Activated CD4-positive, alpha-beta T cell treated with anti-CD3 and anti-CD28 coated beads, Interleukin-2, amount 50 U/mL, for 1 hour (primary cell): ENCODE data around the gene DENND1A.
"Not testable (repeated sequence)": the region's sequence is repeated elsewhere in the genome, so short reads cannot be mapped to it uniquely, and the experiment has no call there.

Experiments used
- DNase-seq: peaks from one replicate; pipeline ENCODE4 v3.0.0-alpha.2; 2020

Gene DENND1A

GRCh38 chr9:123400926-123401503 is 528.9 kb downstream of the DENND1A start:
- DNase-seq = no peak

- no peak for DNase-seq
Observed at GRCh38 chr9:123399803-123400378, 530.0 kb downstream of the DENND1A start.

- DNase-seq = not testable (repeated sequence)
Observed at GRCh38 chr9:123398938-123399337, 531.0 kb downstream of the DENND1A start.

- DNase-seq = no peak
Observed at GRCh38 chr9:123397975-123398374, 532.0 kb downstream of the DENND1A start.

GRCh38 chr9:123395689-123396511 is 534.0 kb downstream of the DENND1A start:
- DNase-seq = no peak

GRCh38 chr9:123395276-123395688 is 534.6 kb downstream of the DENND1A start:
- no peak for DNase-seq

- no peak for DNase-seq
Observed at GRCh38 chr9:123394291-123395235, 535.4 kb downstream of the DENND1A start.

GRCh38 chr9:123392802-123393201 is 537.1 kb downstream of the DENND1A start:
- DNase-seq = no peak

- no peak for DNase-seq
Observed at GRCh38 chr9:123391946-123392345, 538.0 kb downstream of the DENND1A start.

- DNase-seq = no peak
Observed at GRCh38 chr9:123391233-123391632, 538.7 kb downstream of the DENND1A start.

GRCh38 chr9:123390337-123391135 is 539.4 kb downstream of the DENND1A start:
- no peak for DNase-seq

- DNase-seq = no peak
Observed at GRCh38 chr9:123389698-123390097, 540.2 kb downstream of the DENND1A start.

- DNase-seq = no peak
Observed at GRCh38 chr9:123389070-123389469, 540.9 kb downstream of the DENND1A start.

- DNase-seq = no peak
Observed at GRCh38 chr9:123387686-123388085, 542.2 kb downstream of the DENND1A start.

- no peak for DNase-seq
Observed at GRCh38 chr9:123383512-123384170, 546.3 kb downstream of the DENND1A start.

- DNase-seq = no peak
Observed at GRCh38 chr9:123382653-123383511, 547.0 kb downstream of the DENND1A start.

GRCh38 chr9:123380852-123381705 is 548.8 kb downstream of the DENND1A start:
- no peak for DNase-seq

GRCh38 chr9:123378956-123379660 is 550.8 kb downstream of the DENND1A start:
- DNase-seq = no peak

GRCh38 chr9:123378025-123378424 is 551.9 kb downstream of the DENND1A start:
- DNase-seq = no peak
